GM18873 (cell line): ENCODE measurements around the gene ST3GAL3.

Source experiments
- ATAC-seq: cut with Tn5 transposase; IDR thresholded peaks from one replicate; pipeline ENCODE4 v1.9.1; 2021; ENCODE audit warnings: mild to moderate bottlenecking, moderate library complexity, moderate number of reproducible peaks; ENCODE audit not compliant: unreplicated experiment, low FRiP score

Gene ST3GAL3

DNA sequence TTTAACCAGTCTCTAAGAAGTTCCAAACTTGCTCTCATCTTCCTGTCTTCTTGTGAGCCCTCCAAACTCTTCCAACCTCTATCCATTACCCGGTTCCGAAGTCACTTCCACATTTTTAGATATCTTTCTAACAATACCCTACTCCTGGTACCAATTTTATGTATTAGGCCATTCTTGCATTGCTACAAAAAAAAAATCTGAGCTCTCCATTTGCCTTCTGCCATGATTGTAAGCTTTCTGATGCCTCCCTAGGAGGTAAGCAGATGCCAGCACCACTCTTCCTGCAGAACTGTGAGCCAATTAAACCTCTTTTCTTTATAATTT, 134.8 kb downstream of the ST3GAL3 start:
- no peak for ATAC-seq

DNA sequence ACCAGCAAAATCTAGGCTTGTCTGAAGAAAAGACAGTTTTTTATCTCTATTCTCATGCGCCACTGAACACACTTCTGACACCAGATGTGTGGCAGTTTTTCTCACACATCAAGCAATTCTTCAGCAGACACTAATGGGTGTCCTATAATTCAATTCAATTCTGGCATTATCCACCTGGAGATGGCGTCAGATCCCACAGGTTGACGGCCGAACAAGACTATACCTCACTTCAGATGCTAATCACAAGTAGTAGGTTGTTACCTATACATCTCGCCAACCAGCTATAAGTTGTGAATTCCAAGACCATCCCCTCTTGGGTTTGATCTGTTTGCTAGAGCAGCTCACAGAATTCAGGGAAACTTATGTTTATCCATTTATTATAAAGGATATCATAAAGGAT, 136.3 kb downstream of the ST3GAL3 start:
- no peak for ATAC-seq

DNA sequence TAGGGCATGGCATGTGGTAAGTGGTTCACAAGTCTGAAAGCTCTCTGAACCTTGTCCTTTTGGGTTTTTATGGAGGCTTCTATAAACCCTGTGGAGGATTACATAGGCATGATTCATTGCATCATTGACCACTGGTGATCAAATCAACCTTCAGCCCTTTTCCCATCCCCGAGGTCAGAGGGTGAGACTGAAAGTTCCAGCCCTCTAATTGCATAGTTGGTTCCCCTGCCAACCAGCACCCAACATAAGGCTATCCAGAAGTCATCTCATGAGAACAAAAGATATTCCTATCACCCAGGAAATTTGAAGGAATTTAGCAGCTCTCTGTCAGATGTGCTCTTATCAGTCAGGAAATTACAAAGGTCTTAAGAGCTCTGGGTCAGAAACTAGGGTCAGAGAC, 136.8 kb downstream of the ST3GAL3 start:
- no peak for ATAC-seq

DNA sequence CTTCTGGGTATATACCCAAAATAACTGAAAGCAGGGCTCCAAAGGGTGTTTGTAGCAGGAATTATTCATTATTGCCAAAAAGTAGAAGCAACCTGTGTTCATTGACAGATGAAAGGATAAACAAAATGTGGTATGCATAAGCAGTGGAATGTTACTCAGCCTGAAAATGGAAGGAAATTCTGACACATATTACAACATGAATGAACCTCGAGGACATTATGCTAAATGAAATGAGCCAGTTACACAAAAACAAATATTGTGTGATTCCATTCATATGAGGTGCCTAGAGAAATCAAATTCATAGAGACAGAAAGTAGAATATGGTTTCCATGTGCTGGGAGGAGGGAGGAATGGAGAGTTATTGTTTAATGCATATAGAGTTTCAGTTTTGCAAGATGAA, 140.0 kb downstream of the ST3GAL3 start:
- ATAC-seq, result no peak

DNA sequence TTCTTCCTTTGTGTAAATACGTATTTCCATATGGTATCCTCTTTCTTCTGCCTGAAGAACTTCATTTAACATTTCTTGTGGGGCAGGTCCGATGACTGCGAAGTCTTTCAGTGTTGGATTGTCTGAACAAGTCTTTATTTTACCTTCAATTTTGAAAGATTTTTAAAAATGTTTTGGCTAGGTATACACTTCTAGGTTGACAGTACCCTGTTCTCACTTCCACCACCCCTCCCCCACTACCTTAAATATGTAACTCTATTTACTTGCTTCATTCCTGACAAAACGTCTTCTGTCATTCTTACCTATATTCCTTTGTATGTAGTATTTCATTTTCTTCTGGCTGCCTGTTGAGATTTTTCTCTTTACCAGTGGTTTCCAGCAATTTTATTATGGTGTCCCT, 140.5 kb downstream of the ST3GAL3 start:
- no peak for ATAC-seq

DNA sequence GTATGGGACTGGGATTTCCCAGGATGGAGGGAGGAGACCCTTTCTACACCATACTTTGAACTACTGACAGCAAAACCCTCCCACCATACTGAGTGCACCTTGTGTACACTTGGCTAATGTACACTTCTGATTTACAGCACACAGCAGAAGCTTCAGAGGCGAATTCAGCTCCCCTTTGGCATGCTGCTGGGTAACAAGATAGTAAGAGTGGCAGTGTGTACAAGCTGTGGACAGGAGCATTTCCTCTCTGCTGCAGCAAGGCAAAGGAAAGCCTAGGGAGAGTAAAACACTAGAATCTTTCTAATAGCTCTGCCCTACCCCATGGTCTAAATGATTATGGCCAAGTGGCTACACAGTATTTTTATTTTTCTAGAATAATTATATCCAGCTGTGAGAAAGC, 142.3 kb downstream of the ST3GAL3 start:
- no peak for ATAC-seq

DNA sequence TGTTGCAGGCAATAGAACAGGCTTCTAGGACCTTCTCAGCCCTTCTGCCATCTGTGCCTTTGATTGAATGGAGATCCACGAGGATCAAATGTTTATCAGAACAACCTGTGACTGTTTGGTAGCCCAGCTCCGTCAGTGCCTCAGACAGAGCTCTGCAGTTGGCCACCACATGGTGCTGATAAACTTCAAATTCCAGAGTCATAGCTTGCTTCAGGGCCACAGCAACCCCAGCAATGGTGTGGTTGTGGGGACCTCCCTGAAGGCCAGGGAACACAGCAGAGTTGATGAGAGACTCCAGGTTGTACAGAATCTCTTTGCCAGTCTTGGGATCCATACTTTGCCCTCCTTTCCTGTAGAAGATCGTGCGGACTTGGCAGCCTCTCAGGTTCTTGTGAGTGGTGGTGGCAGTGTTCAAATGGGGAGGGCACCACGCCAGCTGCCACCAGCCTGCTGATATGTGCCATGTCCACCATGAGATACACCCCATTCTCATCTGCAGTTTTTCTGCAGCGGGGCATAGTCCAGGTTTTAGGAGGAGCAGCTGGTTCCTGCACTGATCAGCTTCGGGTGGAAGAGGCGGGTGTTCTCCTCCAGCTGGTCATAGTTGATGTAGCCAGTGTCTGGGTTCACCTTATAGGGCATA, 143.4 kb downstream of the ST3GAL3 start:
- ATAC-seq, result no peak

DNA sequence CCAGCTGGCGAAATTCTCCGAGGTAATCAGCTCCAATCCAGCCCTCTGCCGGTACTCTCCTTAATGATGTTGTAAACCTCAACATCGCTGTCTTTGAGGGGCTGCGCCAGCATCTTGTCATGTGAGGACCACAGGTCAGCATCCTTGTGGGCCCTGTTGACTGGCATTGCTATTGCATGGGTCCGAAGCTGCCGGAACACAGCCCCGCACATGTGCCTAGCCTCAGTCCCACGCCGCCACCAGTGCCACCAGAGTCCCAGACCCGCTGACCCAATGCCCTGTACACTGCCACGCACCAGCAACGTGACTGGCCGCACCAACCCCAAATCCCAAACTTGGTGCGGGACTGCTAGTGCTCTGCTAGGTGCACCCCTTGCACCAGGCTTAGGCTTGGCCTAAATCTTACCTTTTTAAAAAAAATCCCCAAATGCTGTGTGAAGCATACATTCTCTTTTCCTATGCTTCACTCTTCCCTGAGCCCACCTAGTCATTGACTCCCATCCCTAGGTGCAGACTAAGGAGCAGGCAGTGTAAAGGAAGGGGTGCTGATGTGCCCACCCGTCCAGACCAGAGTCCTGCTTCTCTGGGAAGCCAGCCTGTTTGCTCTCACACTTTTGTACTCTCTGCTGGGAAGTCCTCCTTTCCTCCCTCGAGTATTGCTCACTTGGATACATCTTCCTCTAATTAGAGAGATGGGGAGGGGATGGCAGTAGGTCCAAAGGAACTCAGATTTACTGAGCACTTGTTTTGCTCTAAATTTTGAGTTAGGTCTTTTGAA, 144.4 kb downstream of the ST3GAL3 start:
- ATAC-seq, result no peak

DNA sequence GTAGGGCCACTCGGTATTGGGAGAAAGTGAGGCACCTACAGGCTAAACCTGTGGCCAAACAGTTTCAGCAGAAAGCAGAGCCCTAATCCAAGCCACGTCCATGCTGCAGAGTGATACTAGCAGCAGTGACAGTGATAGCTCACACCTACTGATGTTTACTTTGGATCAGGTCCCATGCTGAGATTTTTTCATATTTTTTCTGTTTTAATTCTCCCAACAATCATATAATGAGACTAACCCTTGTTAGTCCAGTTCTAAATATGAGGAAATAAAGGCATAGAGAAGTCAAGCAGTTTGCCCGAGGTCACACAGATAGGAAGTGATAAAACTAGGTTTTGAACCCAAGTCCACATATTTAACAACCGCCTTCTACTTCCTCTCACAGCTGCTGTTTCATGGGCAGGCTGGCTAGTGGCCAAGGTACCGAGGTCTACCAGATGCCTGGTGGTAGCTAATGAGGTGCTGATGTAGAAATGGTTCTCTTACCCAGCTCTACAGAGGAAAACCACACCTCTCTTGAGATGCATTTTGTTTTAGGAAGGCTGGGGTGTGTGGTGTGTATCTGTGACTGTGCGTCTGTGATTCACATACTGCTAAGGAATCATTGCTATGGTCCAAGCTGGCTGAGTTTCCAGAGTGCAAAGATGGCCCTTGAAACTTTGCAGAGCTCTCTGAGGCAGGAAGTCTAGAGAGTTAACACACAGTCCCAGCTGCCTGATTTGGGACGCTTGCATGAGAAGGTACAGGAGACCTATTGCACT, 146.0 kb downstream of the ST3GAL3 start:
- no peak for ATAC-seq

DNA sequence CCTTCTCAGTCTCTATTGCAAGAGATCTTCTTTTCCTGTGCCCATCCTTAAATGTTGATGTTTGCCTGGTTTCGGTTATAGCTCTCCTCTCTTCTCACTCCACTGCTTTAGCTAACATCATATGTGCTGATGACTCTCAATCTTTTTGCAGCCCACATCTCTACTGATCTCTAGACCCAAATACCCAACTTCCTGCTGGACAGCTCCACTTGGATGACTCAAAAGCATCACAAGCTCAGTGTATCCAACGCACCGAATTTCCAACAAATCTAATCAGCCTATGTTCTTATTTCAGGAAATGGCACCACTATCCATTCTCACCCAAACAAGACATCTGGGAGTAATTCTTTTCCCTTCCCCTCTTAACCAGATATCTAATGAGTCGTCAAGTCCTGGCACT, 147.1 kb downstream of the ST3GAL3 start:
- ATAC-seq, result no peak

DNA sequence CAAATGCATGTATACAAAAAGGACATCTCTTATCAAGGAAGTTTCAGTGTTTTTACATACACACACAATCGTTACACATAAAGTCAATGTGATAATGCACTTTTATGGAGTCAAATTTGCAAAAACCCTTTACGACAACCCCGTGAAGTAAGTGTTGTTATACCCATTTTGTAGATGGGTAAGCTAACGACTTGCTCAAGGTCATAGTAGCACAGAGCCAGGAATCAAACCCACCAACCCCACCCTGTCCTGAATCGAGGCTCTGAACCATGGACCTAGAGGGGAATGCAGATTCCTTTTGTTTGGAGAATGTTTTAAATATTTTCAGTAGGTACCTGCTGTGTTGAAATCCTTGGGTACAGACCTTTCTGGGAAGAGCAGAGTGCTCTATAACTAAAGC, 148.9 kb downstream of the ST3GAL3 start:
- no peak for ATAC-seq

DNA sequence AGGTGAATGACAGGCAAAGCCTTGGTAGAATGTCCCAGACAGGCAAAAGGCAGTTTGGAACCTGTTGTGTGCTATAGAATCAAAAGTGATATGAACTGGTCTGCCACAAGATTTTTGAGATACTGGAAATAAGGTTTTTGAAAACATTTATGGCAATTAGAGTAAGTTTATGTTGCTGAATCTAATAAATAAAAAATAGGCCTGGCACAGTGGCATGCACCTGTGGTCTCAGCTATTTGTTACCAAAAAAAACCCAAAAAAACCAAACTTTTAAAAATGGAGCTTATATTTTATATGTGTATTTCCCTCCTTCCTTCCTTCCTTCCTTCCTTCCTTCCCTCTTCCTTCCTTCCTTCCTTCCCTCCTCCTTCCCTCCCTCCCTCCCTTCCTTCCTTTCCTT, 149.8 kb downstream of the ST3GAL3 start:
- ATAC-seq, result no peak

DNA sequence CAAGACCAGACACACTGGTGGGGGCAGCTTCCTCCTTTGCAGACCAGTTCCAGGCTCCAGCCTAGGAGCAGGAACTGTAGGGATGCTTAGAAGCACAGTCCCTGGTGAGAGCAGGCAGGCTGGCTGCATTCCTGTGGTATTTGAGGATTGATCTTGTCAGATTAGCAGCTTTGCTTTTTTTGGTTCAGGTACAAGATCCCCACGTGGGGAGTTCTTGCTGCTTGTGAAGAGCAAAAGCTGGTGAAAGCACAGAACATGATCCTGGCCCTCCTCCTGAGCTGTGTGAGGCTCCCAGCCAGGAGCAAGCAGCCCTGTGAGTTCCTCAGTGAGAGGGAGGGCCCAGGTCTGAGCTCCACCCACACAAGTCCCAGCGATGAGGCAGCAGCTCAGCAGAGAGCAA, 151.0 kb downstream of the ST3GAL3 start:
- ATAC-seq, result no peak

DNA sequence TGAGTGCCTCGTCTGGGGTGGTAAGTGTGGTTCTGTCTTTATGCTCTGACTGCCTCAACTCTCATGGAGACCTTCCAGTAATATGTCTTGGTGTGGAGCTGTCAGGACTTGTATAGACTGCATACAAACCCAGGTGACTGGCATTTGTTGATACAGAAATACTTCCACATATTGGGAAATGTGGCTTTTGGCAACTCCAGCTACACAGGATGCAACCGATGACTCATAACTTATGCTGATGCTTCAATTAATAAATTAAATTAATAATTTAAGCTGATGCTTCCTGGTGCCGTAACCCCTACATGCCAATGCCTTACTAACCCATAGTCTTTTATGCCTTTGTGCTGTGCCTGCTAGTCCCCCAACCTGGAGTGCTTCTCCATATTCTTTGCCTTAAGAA, 154.0 kb downstream of the ST3GAL3 start:
- no peak for ATAC-seq

DNA sequence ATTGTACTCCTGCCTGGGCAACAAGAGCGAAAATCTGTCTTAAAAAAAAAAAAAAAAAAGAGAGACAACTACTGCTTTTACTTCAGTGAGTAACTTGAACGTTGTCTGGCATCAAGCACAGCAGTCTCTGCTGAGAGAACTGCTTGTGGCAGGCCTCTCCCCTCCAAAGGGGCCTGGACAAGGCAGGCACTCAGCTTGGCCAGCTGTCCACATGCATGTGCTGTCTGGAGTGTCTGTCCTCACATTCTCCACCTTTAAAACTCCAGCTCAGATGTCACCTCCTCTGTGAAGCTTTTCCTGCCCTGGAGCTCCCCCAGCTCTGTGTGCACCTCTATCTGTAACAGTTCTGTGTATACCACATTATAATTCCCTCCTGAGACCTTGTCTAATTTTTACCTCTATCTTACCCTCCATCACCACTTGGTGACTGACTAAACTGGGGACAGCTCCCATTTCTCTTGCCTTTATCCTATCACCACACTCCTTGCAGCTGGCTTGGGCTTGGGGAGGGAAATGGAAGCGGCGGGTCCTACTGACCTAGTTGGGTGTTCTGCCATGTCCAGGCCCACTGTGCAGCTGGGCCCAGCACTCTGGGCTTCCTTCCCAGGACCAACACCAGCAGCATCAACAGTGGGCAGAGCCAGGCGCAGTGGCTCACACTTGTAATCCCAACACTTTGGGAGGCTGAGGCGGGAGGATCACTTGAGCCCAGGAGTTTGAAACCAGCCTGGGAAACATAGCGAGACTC, 154.8 kb downstream of the ST3GAL3 start:
- no peak for ATAC-seq

DNA sequence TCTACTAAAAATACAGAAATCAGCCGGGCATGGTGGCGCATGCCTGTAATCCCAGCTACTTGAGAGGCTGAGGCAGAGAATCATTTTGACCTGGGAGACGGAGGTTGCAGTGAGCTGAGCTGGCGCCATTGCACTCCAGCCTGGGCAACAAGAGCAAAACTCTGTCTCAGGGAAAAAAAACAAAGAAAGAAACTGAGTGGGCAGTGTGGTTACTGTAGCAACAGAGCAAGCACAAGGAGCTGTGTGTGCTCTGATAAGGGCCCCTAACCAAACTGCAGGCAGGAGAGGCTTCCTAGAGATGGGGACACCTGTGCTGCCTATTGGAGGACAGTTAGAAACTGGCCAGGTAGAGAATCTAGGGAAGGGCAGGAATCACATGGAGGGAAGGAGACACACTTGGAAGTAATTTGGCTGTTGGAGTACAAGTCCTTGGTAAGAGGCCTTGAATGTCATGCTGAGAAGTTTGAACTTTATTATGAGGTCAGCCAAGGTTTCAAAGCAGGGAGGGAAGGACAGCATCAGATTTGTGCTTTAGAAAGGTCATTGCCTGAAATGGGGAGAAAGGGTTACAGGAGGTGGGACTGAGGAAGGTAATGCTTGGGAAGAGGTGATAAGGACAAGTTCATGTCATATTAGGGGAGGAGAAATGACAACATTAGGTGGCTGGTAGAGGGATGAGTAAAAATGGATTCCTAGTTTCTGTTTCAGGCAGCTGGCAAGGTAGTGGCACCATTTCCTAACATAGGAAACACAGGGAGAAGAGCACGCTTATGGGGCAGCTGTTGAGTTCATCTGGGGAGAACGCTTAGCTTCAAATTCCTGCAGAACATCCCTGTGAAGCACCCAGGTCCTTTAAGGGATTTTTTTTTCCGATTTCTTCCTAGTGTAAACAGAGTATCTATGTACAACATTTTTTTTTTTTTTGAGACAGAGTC, 157.0 kb downstream of the ST3GAL3 start:
- ATAC-seq, result no peak

DNA sequence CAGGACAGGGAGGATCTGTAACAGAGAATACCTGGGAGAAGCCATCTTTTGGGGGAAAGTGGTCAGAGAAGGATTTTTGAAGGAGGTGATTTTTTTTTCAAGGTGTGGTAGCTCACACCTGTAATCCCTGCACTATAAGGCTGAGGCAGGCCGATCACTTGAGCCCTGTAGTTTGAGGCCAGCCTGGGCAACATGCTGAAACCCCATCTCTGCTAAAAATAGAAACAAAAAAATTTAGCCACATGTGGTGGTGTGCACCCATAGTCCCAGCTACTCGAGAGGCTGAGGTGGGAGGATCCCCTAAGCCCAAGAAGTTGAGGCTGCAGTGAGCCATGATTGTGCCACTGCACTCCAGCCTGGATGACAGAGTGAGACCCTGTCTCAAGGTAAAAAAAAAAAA, 158.9 kb downstream of the ST3GAL3 start:
- ATAC-seq, result no peak

DNA sequence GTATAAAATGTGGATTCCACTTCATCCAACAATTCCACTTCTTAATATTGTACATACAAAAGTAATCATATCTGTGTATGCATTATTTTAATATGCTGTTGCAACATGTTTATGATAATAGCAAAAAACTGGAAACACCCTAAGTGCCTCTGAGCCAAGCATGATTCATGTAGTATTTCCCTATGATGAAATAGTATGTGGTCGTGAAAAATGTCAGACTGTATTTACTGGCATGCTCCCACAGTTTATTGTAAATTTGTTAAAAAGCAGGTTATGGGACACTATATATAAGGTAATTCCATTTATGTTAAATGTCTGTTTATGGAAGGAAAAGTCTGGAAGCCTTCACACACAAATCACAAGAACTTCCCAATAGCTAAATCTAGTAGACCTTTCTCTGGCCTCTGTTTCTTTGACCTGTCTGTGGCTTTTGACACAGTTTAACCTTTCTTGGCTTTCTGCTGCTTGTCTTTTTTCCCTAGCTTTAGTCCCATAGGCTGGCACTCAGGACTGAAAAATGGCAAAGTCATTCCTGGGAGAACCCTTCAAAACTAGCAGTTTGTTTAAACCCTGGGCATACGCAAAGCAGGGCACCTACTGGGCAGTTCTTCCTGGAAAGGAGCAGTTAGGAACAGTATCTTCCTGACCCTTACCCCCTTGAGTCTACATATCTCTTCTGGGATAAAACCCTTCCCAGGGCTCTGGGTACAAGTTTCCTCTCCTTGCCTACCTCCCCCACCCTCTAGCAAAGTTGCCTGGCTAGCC, 160.8 kb downstream of the ST3GAL3 start:
- ATAC-seq, result no peak

DNA sequence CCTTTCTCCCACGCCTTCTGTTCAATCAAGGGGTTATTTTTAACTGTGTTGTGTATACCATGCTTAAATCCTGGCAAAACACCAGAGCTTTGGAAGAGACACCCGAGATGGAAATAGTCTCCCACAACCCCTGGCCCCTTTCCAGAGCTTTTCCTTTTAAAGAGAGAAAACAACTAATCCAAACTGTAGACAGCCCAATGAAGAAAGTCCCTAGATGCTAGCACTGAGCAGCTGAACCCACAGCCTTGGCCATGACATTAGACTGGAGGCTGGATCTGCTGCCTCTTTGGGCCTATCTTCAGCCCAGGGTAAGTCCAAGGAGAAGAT, 161.4 kb downstream of the ST3GAL3 start:
- ATAC-seq, result no peak
